Vagina (tissue), 2 donors: ENCODE measurements around the gene ADGRA1. TPM values are rescaled to one million over a fixed set of nuclear protein-coding genes. Genes with fewer than 3 reads are reported as not detected.

Source experiments
- DNase-seq, 2 donors: peaks; one replicate each; pipeline ENCODE4 v3.0.0-alpha.2; 2017; ENCODE audit errors: extremely low spot score in 2 of 2
- H3K27ac ChIP-seq: fragments of 200-600 bp; sonication (generic); one replicate; pipeline ENCODE4 v1.5.1; 2019
- H3K27me3 ChIP-seq: fragments of 200-600 bp; sonication (generic); one replicate; pipeline ENCODE4 v1.5.1; 2019
- H3K36me3 ChIP-seq, 2 donors: fragments of 200-600 bp; sonication (generic); one replicate each; pipeline ENCODE4 v1.5.1; 2017 to 2019
- H3K4me1 ChIP-seq: fragments of 200-600 bp; sonication (generic); one replicate; pipeline ENCODE4 v1.5.1; 2019
- H3K4me3 ChIP-seq, 2 donors: fragments of 200-600 bp; sonication (generic); 1 replicate in 1 of 2; 2 replicates in 1 of 2; pipeline ENCODE4 v1.5.1; 2016 to 2019
- H3K9me3 ChIP-seq: fragments of 200-600 bp; sonication (generic); one replicate; pipeline ENCODE4 v1.5.1; 2019
- POLR2A ChIP-seq, 2 donors: fragments of 450-650 bp; IDR thresholded peaks; one replicate each; pipeline ENCODE4 v1.6.1; 2017; ENCODE audit warnings: antibody characterized with exemption in 2 of 2, mild to moderate bottlenecking in 2 of 2, moderate library complexity in 2 of 2
- POLR2AphosphoS5 ChIP-seq, 2 donors: sonication (generic); formaldehyde crosslinking; IDR thresholded peaks; one replicate each; pipeline ENCODE4 v1.9.0; 2017; ENCODE audit warnings: antibody characterized with exemption in 2 of 2, mild to moderate bottlenecking in 2 of 2, low read depth in 1 of 2; ENCODE audit not compliant: insufficient read depth in 1 of 2
- intact Hi-C: fragments of 100-400 bp; cut with DNase I; formaldehyde crosslinking; loops from one replicate; pipeline ENCODE4 v1.15.1; 2023
- total RNA-seq: library from RNA; depleted of rRNA; stranded (reverse); fragments of >200 nt; gene quantifications from one replicate; pipeline ENCODE4 v1.2.3, GENCODE V29; 2016
- TF ChIP-seq, protein P1 (sequence below), 3 experiments: fragments of 450-650 bp in 2 of 3; fragments of 200-600 bp in 1 of 3; sonication (generic) in 1 of 3; IDR thresholded peaks; one replicate each; pipeline ENCODE4 v1.5.1; 2017 to 2019; ENCODE audit warnings: antibody characterized with exemption in 3 of 3, mild to moderate bottlenecking in 2 of 3, moderate library complexity in 2 of 3

The ADGRA1 gene
- total RNA-seq, 1 donor from 2014 or later, result 0.49 TPM

GRCh38 chr10:133055470-133055869 lies 32.3 kb upstream of the ADGRA1 start:
- Histone ChIP-seq H3K4me1 (no peaks in the 10 kb centered on the region), H3K27me3 (no peaks in the 10 kb centered on the region), H3K36me3 (no peaks in the 10 kb centered on the region), H3K27ac (no peak overlapping the region), H3K4me3 (no peak overlapping the region), H3K9me3 (no peaks in the 10 kb centered on the region)
- TF ChIP-seq POLR2A (IDR thresholded peaks at IDR 0.05), result no peak
- TF ChIP-seq, protein P1, sequence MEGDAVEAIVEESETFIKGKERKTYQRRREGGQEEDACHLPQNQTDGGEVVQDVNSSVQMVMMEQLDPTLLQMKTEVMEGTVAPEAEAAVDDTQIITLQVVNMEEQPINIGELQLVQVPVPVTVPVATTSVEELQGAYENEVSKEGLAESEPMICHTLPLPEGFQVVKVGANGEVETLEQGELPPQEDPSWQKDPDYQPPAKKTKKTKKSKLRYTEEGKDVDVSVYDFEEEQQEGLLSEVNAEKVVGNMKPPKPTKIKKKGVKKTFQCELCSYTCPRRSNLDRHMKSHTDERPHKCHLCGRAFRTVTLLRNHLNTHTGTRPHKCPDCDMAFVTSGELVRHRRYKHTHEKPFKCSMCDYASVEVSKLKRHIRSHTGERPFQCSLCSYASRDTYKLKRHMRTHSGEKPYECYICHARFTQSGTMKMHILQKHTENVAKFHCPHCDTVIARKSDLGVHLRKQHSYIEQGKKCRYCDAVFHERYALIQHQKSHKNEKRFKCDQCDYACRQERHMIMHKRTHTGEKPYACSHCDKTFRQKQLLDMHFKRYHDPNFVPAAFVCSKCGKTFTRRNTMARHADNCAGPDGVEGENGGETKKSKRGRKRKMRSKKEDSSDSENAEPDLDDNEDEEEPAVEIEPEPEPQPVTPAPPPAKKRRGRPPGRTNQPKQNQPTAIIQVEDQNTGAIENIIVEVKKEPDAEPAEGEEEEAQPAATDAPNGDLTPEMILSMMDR (IDR thresholded peaks at IDR 0.05), result no peak
- TF ChIP-seq POLR2AphosphoS5 (IDR thresholded peaks at IDR 0.05; ENCODE audit: insufficient read depth in 1 of 2, low read depth in 1 of 2), result no peak
- intact Hi-C loops, result no loop called here
- DNase-seq, result no peak

DNA sequence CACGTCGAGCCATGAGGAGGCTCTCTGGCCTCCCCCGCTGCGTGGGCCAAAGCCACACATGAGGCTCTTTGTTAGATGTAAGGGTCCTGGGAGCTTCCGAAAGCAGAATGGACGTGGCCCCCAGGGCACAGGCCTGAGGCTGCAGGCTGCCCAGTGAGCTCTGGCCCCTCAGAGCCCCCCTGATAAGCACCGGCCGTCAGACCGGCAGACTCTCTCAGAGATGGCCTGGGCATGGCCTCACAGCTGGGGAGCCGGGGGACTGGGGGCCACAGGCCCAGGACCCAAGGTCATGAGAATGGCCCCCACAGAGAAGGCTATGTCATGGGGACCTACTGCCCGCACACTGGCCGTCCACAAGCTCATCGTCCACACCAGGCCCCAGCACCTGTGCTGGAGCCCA lies 31.7 kb upstream of the ADGRA1 start:
- Histone ChIP-seq H3K27ac (no peak overlapping the region), H3K36me3 (no peaks in the 10 kb centered on the region), H3K4me1 (no peaks in the 10 kb centered on the region), H3K4me3 (no peak overlapping the region), H3K27me3 (no peaks in the 10 kb centered on the region), H3K9me3 (no peaks in the 10 kb centered on the region)
- no peak for DNase-seq
- TF ChIP-seq, protein P1 (IDR thresholded peaks at IDR 0.05), result no peak
- no peak for TF ChIP-seq POLR2AphosphoS5 (IDR thresholded peaks at IDR 0.05; ENCODE audit: insufficient read depth in 1 of 2, low read depth in 1 of 2)
- TF ChIP-seq POLR2A (IDR thresholded peaks at IDR 0.05), result no peak
- intact Hi-C loops, result no loop called here

- H3K27me3 ChIP-seq, result no peaks in the 10 kb centered on the region
Measured at GRCh38 chr10:133056651-133057178, 31.0 kb upstream of the ADGRA1 start.

DNA sequence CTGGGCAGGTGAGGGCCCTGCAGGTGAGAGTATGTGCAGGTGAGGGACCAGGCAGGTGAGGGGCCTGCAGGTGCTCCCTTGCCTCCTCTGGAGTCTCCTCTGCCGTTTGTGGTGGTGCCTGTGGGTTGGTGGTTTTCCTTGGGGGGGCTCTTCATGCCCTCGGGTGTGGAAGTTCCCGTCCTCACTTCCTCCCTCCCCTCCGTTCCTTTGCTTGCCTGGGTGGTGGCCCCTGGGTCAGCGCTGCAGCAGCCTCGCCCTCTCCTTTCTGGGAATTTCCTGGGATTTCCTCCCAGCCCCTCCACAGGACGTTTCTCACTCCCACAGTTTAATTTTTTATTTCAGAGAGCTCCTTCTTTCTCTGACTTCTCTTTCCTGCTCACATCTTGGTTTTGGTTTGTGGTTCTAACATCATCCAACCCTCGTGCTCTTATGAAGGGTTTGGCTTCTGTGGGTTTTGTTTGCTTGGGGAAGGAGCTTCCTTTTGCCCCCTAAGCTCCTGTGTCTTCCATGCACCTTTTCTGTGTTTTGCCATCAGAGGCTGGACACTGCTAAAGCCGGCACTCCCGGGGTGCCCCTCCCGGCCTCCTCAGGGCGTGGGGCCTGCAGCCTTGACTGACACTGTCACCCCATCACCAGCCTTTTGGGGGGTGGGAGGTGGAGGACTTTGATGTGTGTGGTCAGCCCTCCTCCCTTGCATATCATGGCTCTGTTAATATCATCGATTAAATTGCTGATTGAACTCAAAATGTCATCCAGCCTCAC lies 29.2 kb upstream of the ADGRA1 start:
- H3K4me1 ChIP-seq, result no peaks in the 10 kb centered on the region
- DNase-seq, result no peak
- no peaks in the 10 kb centered on the region for H3K9me3 ChIP-seq
- no peaks in the 10 kb centered on the region for H3K36me3 ChIP-seq
- intact Hi-C loops, result no loop called here
- no peak overlapping the region for H3K4me3 ChIP-seq
- TF ChIP-seq, protein P1 (IDR thresholded peaks at IDR 0.05), result no peak
- TF ChIP-seq POLR2AphosphoS5 (IDR thresholded peaks at IDR 0.05; ENCODE audit: insufficient read depth in 1 of 2, low read depth in 1 of 2) (no peak), POLR2A (IDR thresholded peaks at IDR 0.05) (no peak)
- H3K27me3 ChIP-seq, result no peaks in the 10 kb centered on the region
- no peak overlapping the region for H3K27ac ChIP-seq

More at GRCh38 chr10:133056651-133057178, 31.0 kb upstream of the ADGRA1 start:
- H3K4me1 ChIP-seq, result no peaks in the 10 kb centered on the region
- no peak overlapping the region for H3K4me3 ChIP-seq
- TF ChIP-seq POLR2AphosphoS5 (IDR thresholded peaks at IDR 0.05; ENCODE audit: insufficient read depth in 1 of 2, low read depth in 1 of 2) (no peak), POLR2A (IDR thresholded peaks at IDR 0.05) (no peak)
- H3K36me3 ChIP-seq, result no peaks in the 10 kb centered on the region
- no peak overlapping the region for H3K27ac ChIP-seq
- no peak for DNase-seq
- no peaks in the 10 kb centered on the region for H3K9me3 ChIP-seq
- intact Hi-C loops, result no loop called here

GRCh38 chr10:133059093-133059470 lies 28.6 kb upstream of the ADGRA1 start:
- intact Hi-C loops, result no loop called here
- Histone ChIP-seq H3K4me3 (no peak overlapping the region), H3K4me1 (no peaks in the 10 kb centered on the region), H3K27me3 (no peaks in the 10 kb centered on the region), H3K36me3 (no peaks in the 10 kb centered on the region), H3K27ac (no peak overlapping the region), H3K9me3 (no peaks in the 10 kb centered on the region)
- no peak for DNase-seq
- TF ChIP-seq POLR2A (IDR thresholded peaks at IDR 0.05), result no peak
- TF ChIP-seq POLR2AphosphoS5 (IDR thresholded peaks at IDR 0.05; ENCODE audit: insufficient read depth in 1 of 2, low read depth in 1 of 2), result no peak
- TF ChIP-seq, protein P1 (IDR thresholded peaks at IDR 0.05), result no peak
